GM06990 (cell line): ENCODE data around the gene TRIM71.
"Not testable (repeated sequence)": the region's sequence is repeated elsewhere in the genome, so short reads cannot be mapped to it uniquely, and the experiment has no call there.

ENCODE experiments used
- DNase-seq: peaks from one replicate; pipeline ENCODE4 v3.0.0-alpha.2; 2011; ENCODE audit not compliant: insufficient read length; ENCODE audit errors: extremely low read depth
- H3K27me3 ChIP-seq: replicated peaks from 2 replicates; pipeline ENCODE4 v1.6.0; 2011; ENCODE audit warnings: low read length; ENCODE audit not compliant: control insufficient read depth, insufficient read depth
- H3K36me3 ChIP-seq: 2 replicates; pipeline ENCODE4 v1.5.1; 2011; ENCODE audit warnings: low read length; ENCODE audit not compliant: control insufficient read depth, insufficient read depth
- H3K4me3 ChIP-seq: replicated peaks from 2 replicates; pipeline ENCODE4 v1.5.1; 2011; ENCODE audit warnings: low read depth, mild to moderate bottlenecking, control low read depth, low read length
- TF ChIP-seq, protein P1 (sequence below): IDR thresholded peaks from 2 replicates; pipeline ENCODE4 v1.5.1; 2011; ENCODE audit warnings: low read length, control low read depth, mild to moderate bottlenecking, inconsistent platforms; ENCODE audit not compliant: insufficient read depth, poor library complexity, severe bottlenecking

The TRIM71 gene

GRCh38 chr3:32817558-32818228, at the start of gene TRIM71:
Gene TRIM71 (plus strand): TSS chr3:32817997. CDS start chr3:32818081, 84 bp downstream.
- Histone ChIP-seq H3K27me3 (peaks cover 4% of the 10 kb centered on the region), H3K4me3 (peak within 1 kb of the TSS; percentile 51), H3K36me3 (no peaks in the 10 kb centered on the region)
- peak; percentile 46 for DNase-seq
- TF ChIP-seq, protein P1, sequence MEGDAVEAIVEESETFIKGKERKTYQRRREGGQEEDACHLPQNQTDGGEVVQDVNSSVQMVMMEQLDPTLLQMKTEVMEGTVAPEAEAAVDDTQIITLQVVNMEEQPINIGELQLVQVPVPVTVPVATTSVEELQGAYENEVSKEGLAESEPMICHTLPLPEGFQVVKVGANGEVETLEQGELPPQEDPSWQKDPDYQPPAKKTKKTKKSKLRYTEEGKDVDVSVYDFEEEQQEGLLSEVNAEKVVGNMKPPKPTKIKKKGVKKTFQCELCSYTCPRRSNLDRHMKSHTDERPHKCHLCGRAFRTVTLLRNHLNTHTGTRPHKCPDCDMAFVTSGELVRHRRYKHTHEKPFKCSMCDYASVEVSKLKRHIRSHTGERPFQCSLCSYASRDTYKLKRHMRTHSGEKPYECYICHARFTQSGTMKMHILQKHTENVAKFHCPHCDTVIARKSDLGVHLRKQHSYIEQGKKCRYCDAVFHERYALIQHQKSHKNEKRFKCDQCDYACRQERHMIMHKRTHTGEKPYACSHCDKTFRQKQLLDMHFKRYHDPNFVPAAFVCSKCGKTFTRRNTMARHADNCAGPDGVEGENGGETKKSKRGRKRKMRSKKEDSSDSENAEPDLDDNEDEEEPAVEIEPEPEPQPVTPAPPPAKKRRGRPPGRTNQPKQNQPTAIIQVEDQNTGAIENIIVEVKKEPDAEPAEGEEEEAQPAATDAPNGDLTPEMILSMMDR = no peak

DNA sequence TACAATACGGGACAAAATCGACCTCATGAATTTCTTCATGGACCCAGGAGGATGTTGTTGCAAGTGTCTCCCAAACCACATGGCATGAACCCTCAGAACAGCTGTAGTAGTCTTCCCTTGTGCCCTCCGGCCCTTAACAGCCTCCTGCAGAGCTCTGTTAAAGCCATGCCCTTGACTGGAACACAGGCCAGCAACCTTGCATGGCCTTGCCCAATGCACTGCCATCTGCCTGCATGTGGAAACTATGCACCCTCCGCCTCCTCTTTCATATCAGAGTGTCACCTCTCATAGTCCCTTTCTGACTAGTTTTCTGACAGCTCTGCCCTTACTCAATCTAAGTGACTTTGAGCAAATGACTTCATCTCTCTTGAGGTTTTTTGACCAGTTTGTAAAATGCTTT, 39.4 kb upstream of the TRIM71 start:
- Histone ChIP-seq H3K36me3 (no peaks in the 10 kb centered on the region; the same call in none of the 2 replicates), H3K27me3 (no peaks in the 10 kb centered on the region), H3K4me3 (no peak overlapping the region)
- TF ChIP-seq, protein P1 = no peak
- no peak for DNase-seq

- DNase-seq = no peak
- Histone ChIP-seq H3K36me3 (no peaks in the 10 kb centered on the region; the same call in 1 of the 2 replicates), H3K27me3 (no peaks in the 10 kb centered on the region), H3K4me3 (no peak overlapping the region; the same call in 1 of the 2 replicates)
- TF ChIP-seq, protein P1 = no peak
Measured at GRCh38 chr3:32780071-32780734, 37.6 kb upstream of the TRIM71 start.

DNA sequence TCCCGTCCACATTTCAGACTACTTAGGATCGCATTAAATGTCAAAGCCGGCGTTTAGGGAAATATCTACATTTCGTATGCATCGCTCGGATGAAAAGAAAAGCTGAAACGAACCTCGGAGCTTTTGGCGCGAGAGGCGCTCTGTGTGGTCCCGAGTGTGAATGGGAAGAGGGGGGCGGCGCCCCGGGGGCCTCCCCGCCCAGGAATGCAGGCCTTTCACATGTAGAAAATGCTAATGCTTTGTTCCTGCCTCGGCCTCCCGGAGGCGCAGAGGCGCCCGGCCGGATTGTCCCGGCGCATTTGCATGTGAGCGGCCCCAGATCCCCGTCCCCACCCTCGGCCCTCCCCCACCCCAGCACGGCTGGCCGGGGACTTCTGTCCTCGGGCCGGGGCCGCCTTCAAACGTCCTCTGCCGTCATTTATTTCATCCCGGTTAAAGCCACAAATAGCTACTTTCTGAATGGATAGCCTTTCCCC, 37.0 kb upstream of the TRIM71 start:
- DNase-seq = peak; percentile 54
- no peaks in the 10 kb centered on the region for H3K27me3 ChIP-seq
- peak overlapping the region; percentile 68 for H3K4me3 ChIP-seq
- TF ChIP-seq, protein P1 = no peak
- no peaks in the 10 kb centered on the region; the same call in 1 of the 2 replicates for H3K36me3 ChIP-seq

- H3K36me3 ChIP-seq = no peaks in the 10 kb centered on the region
- TF ChIP-seq, protein P1 = peak; percentile 68
- H3K27me3 ChIP-seq = no peaks in the 10 kb centered on the region
- DNase-seq = peak; percentile 90
- H3K4me3 ChIP-seq = peak overlapping the region; percentile 68
Measured at GRCh38 chr3:32781211-32781968, 36.4 kb upstream of the TRIM71 start.

DNA sequence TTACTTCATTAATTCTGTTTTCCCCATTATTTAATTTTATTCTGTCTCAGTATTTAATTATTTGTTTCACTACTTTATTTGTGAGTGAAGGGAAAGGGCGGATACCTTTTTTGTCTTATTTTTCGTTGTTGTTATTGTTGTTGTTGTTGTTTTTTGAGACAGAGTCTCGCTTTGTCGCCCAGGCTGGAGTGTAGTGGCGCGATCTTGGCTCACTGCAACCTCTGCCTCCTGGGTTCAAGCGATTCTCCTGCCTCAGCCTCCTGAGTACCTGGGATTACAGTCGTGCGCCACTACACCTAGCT, 35.9 kb upstream of the TRIM71 start:
- not testable (repeated sequence) for H3K27me3 ChIP-seq, DNase-seq, H3K36me3 ChIP-seq, H3K4me3 ChIP-seq
